ENCODE results near the gene PTPN12. TPM values are rescaled to one million over a fixed set of nuclear protein-coding genes. Genes with fewer than 3 reads are reported as not detected.
"Not testable (repeated sequence)": the region's sequence is repeated elsewhere in the genome, so short reads cannot be mapped to it uniquely, and the experiment has no call there.

The PTPN12 gene
- total RNA-seq, 1 donor from 2014 or later, result 19.6 TPM

DNA sequence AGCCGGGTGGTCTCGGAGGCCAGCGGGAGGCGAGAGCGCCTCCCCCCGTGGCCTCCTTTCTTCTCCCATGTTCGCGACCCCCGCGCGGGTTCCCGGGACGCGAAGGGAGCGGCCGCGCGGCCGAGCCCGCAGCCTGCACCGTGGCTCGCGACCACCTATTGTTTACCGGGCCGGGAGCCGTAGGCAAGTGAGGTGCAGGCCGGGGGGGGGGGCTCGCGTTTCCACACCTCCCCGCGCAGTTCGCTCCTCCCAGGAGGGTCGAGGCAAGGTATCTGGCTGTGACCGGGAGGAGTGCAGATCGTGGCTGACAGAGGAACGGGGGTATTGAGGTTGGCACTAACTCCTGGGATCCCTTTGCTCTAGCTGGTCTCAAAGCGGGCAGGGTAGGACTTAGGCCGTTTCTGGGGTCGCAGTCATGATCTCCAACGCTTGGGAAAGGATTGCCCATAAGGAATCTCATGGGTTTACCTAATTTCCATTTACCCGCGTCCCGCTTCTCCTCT is 734 bp downstream of the PTPN12 start:
- intact Hi-C loops (cut with micrococcal nuclease), result loop anchor here (1.0 to 10.0 kb wide), 7 partner anchors 121 to 1223 kb away; partner anchors contain the start of genes CCDC146, FGL2, GSAP and ZP3

DNA sequence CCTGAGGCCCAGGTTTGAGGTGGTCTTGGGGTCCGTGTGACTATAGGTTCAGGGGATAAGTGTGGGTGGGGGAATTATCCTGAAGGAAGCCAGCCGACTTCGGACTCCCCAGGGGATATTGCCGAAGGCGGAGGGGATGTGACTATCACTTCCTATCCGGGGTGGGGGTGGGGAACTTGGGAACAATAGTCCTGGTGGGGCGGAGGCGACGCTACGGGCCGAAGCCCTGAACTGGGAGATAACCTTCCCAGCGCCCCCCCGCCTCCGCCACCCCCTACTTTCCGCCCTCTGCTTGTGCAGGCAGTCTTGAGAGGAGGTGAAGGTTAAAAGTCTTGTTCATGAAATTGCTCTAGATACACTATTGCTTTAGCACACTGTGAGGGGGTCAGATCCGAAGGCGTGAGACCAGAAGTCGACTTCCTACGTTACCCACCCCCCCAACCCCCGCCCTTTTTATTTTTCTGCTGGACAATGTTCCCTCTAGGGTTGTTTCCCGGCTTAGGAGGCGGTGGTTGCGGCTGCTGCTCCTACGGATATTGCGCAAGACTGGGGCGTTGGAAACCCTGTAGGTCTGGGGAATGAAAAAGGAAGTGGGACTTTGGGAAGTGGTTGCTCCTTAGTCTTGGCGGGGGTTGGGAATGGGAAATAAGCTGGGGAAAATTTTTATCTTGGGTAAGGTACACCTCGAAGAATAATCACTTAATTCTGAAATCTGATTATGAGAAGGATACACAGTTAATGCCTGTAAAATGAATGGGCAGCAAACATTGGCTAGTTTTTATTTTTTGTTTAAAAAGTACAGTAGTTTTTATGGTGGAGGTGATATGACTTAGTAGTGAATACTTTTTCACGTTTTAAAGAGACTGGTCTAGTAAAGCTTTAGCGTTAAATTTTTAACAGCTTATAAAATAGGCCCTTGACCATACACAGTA is 1.5 kb downstream of the PTPN12 start:
- intact Hi-C loops (cut with micrococcal nuclease), result loop anchor here (5.0 to 10.0 kb wide), 4 partner anchors 206 to 1224 kb away; partner anchors contain the start of gene ZP3

DNA sequence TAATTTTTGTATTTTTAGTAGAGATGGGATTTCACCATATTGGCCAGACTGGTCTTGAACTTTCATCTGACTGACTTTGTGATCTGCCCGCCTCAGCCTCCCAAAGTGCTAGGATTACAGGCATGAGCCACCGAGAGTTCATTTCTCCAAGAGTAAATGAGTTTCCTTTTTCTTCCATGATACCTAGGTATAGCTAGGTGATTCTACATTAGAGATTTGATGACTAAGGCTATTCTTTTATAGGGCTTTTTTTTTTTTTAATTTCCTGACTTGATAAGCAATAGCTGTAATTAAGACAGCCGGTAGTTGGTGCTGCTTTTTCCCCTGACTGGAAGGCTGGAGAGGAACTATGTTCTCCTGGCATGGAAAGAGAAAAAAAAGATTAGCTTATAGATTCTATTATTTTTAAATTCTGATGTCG is 3.3 kb downstream of the PTPN12 start:
- intact Hi-C loops (cut with micrococcal nuclease), result no loop called here

DNA sequence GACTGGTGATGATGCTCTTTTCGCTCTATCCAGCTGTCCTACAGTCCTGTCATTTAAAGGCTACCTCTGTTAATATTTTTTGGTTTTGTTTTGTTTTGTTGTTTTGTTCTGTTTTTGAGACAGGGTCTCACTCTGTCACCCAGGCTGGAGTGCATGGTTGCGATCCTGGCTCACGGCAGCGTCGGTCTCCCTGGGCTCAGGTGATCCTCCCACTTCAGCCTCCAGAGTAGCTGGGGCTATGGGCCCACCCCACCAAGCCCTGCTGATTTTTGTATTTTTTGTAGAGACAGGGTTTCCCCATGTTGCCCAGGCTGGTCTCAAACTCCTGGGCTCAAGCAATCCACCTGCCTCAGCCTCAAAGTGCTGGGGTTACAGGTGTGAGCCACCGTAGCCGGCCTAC is 3.9 kb downstream of the PTPN12 start:
- intact Hi-C loops (cut with micrococcal nuclease), result not testable (repeated sequence)

DNA sequence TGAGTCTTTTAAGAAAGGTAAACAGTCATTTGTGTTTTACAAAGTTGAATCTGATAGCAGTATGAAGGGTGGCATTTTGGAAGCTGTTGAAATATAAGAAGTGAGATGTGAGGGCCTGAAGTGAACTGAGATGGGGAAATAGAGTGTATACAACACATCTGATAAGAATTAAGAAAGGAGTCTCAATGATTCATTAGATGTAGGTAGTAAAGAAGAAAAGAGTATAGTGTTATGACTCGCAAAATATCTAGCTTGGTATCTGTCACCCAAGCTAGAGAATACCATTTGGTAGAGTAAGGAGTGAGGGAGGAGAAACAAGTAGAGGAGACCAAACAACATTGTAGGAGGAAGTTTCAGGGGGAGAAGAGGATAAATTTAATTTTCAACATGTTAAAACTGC is 5.3 kb downstream of the PTPN12 start:
- intact Hi-C loops (cut with micrococcal nuclease), result no loop called here

DNA sequence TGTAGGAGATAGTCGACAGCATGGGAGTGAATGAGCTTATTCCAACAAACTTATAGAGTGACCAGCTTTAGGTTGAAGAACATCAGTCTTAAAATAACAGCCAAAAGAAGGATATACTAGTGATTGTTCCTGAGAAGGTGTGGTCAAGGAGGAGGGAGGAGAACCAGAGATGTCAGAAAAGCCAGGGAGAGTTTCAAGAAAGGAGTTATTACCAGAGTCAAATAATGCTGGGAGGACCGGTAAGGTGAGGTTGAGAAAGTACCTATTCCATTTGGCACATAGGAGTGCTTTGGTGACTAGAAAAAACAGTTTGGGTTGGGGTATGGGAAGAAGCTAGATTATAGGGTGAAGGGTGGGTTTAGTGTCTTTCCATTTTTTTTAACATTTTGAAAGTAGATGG is 5.8 kb downstream of the PTPN12 start:
- intact Hi-C loops (cut with micrococcal nuclease), result no loop called here

DNA sequence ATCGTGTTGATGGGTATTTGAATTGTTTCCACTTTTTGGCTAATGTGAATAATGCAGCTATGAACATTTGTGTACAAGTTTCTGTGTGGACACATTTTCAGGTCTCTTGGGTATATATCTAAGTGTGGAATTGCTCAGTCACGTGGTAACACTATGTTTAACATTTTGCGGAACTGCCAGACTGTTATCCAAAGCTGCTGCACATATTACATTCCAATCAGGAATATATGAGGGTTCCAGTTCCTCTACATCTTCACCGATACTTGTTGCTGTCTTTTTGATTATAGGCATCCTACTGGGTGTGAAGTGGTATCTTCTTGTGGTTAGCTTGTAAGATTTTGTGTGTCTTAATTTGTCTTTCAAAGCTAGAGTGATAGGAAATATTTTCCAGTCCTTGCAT is 6.8 kb downstream of the PTPN12 start:
- intact Hi-C loops (cut with micrococcal nuclease), result loop anchor here (1.0 to 2.0 kb wide), 2 partner anchors 10 to 13 kb away; no protein-coding TSS in a partner anchor

DNA sequence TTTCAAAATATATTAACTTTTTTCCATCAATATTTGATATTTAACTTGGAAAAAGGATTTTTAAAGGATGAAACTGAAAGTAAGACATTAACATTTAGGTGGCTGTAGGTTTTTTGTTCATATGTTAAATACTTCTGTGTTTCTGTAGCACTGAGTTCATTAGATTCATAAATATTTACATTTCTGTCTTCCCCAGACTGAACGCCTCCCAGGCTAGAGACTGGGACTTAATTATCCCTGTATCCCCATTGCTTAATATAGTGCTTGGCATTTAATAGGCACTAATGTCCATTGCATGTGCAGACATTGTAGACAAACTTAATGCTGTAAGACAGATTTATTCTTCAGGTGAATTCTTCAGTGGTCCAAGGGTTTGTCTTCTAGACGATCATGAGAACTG is 7.4 kb downstream of the PTPN12 start:
- intact Hi-C loops (cut with micrococcal nuclease), result loop anchor here (1.0 to 2.0 kb wide), 2 partner anchors 10 to 14 kb away; no protein-coding TSS in a partner anchor

DNA sequence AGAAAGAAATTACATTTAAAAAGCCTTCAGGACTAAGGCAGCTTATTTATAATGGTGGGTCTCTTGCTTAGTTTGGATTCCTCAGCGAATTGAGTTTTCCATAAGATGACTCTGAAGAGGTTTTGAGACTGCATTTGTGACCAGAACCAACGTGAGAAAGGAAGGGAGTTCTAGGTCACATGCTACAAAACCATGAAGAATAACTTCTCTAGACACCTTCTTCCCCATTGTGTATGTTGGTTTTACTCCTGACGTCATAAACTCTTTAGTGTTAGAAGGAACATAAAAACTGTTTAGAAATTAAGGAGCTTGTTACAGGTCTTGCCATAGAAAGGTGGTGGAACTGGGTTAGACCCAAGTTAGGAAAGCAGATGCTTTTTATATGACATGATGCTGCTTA is 11.1 kb downstream of the PTPN12 start:
- intact Hi-C loops (cut with micrococcal nuclease), result no loop called here

GRCh38 chr7:77549106-77549870 is 12.2 kb downstream of the PTPN12 start:
- intact Hi-C loops (cut with micrococcal nuclease), result no loop called here

DNA sequence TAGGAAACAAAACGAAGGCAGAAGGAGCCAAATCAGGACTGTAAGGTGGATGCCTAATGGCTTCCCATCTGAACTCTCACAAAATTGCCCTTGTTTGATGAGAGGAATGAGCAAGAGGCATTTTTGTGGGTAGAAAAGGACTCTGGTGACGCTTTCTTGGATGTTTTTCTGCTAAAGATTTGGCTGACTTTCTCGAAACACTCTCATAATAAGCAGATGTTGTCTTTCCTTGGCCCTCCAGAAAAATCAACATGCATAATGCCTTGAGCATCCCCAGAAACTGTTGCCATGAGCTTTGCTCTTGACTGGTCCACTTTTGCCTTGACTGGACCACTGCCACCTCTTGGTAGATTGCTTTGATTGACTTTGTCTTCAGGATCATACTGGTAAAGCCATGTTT is 13.5 kb downstream of the PTPN12 start:
- intact Hi-C loops (cut with micrococcal nuclease), result no loop called here

- intact Hi-C loops (cut with micrococcal nuclease), result no loop called here
Measured at GRCh38 chr7:77553123-77553522, 16.0 kb downstream of the PTPN12 start.

DNA sequence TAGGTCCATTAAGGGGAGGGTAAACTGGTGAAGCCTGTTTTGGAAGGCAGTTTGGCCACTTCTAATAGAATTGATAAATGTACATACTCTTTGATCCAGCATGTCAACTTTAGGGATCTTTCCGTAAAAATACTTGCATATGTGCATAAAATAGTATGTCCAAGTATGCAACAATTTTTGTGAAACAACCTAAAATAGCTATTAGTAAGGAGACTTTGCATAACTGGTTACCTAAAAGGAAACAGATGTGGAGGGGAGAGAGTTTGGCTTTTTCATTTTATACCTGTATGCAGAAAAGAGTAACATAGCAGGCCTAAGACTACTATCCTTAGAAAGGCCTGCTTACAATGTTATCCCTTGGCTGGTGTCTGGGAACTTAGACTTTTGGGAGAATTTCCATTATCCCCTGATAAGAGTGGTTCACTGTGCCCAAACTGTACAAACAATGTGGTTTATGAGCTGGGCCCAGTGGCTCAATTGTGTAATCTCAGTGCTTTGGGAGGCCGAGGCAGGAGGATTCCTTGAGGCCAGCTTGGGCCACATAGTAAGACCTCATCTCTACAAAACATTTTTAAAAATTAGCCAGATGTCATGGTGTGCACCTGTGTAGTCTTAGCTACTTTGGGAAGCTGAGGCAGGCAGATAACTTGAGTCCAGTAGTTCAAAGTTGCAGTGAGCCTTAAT is 21.3 kb downstream of the PTPN12 start:
- intact Hi-C loops (cut with micrococcal nuclease), result no loop called here

DNA sequence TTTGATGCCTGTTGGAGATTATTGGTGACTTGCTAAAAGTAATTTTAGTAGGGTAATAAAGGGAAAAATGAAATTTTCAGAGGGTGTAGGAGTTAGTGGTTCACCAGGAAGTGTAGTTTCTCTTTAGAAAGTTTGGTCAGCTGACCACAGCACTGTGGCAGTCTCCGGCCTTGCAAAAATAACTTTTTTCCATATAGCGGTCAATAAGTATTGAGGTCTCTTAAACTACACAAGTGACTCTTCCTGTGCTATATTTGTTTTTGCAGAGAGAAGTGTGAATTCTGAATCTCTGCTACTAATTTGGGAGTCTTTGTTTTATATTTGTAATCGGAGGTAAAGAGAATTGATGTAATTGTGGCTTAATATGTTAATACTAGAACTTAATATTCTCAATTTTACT is 24.3 kb downstream of the PTPN12 start:
- intact Hi-C loops (cut with micrococcal nuclease), result no loop called here

DNA sequence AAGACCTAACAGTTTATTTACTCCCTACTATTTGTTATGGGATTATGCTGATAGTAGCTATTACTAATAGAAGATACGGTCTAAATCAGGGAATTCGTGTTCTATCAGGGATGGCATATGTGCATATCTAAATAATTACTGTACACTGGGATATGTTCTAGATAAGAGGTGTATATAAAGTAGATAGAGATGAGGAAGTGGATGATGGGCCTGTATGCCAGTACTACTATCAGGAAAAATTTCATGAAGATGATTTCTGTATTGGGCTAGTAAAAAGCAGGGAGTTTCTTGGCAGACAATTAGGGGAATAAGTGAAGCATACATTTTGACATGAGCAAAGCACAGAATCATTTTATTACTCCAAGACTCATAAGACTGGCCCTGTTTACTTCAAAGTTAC is 26.2 kb downstream of the PTPN12 start:
- intact Hi-C loops (cut with micrococcal nuclease), result no loop called here

DNA sequence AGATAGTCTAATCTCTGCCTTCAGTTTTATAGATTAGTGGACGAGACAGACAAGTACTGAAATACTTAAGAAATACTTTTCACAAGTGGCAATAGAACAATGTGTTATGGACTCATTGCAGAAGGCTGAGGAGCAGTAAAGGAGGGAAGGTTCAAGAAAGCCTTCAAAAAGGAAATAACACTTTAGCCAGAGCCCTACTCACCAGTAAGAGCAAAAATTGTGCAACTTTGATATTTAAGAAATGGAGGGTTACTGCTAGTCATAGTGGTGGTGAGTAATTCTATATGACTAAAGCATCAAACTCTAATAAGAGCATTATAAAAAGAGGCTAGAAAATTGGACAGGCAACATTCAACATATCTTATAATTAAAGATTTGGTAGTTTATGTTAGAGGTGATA is 28.8 kb downstream of the PTPN12 start:
- intact Hi-C loops (cut with micrococcal nuclease), result no loop called here

GRCh38 chr7:77566421-77566820 is 29.3 kb downstream of the PTPN12 start:
- intact Hi-C loops (cut with micrococcal nuclease), result no loop called here

DNA sequence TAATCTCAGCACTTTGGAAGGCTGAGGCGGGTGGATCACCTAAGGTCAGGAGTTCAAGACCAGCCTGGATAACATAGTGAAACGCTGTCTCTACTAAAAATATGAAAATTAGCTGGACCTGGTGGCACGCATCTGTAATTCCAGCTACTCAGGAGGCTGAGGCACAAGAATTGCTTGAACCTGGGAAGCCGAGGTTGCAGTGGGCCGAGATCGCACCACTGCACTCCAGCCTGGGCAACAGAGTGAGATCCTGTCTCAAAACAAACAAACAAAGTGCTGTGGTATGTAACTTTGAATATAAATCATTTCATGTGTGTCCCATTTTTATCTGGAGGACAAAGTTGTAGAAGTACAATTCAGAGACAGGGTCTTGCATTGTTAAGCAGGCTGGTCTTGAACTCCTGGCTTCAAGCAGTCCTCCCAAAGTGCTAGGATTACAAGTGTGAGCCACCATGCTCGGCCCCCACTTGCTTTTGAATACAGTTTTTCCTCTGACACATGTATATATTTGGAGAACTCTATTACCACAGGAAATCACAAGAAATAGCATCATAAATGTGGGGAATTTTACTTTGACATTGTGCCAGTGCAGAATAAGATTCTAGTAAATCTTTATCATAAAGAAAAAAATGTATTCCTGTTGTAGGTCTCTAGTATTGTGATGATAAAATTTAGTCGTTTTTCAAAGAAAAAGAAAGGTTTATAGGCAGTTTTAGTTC is 32.6 kb downstream of the PTPN12 start:
- intact Hi-C loops (cut with micrococcal nuclease), result no loop called here

- intact Hi-C loops (cut with micrococcal nuclease), result no loop called here
Measured at GRCh38 chr7:77570330-77571011, 33.4 kb downstream of the PTPN12 start.

DNA sequence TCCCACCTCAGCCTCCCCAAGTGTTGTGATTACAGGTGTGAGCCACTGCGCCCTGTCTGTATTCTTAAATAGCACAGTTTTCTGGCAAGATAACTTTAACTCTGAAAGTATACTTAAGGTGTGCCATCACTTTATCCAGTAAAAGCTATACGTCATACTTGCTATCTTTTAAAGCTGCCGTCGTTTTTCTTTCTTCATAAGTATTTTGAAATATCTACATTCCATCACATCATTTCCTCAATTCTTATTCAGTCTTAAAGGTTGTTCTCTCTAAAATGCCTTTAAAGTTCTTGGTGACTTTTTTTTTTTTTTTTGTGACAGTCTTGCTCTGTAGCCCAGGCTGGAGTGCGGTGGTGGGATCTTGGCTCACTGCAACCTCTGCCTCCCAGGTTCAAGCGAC is 34.7 kb downstream of the PTPN12 start:
- intact Hi-C loops (cut with micrococcal nuclease), result no loop called here

Data from T-helper 1 cell treated with Interleukin-12 subunit alpha and Interleukin-12 subunit beta and Interleukin-4 antibody, amounts not matched to agents 30 ng/mL and 1 ng/mL, for 36 hours (primary cell).